HG02885 (cell line): Measurements from ENCODE around the gene TANGO2.

Experiments used
- ATAC-seq: cut with Tn5 transposase; IDR thresholded peaks from one replicate; pipeline ENCODE4 v1.9.1; 2021; ENCODE audit warnings: mild to moderate bottlenecking; ENCODE audit not compliant: unreplicated experiment, poor library complexity

TANGO2 gene

DNA sequence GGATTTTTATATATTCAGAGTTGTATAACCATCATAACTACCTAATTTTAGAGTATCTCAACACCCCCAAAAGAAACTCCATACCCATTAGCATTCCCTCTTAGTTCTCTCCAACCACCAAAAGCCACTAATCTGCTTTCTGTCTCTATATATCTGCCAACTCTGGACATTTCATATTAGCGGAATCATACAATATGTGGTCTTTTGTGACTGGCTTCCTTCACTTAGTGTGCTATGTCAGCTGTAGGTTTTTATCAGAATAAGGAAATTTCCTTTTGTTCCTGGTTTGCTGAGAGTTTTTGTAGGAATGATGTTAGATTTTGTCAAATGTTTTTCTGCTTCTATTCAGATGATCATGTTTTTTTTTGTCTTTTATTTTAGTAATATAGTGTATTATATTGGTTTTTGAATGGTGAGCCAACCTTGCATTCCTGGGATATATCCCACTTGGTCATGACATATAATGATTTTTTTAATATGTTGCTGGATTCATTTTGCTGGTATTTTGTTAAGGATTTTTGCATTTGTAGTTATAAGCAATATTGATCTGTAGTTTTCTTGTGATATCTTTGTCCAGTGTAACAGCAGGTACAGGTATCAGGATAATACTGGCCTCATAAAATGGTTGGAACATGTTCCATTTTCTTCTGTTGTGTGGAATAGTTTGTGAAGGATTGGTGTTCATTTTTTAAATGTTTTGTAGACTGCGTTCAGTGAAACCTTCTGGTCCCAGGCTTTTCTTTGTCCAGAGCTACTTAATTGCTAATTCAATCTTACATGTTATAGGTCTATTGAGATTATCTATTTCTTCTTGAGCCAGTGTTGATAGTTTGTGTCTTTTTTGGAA is 75.9 kb downstream of the TANGO2 start:
- no peak for ATAC-seq

DNA sequence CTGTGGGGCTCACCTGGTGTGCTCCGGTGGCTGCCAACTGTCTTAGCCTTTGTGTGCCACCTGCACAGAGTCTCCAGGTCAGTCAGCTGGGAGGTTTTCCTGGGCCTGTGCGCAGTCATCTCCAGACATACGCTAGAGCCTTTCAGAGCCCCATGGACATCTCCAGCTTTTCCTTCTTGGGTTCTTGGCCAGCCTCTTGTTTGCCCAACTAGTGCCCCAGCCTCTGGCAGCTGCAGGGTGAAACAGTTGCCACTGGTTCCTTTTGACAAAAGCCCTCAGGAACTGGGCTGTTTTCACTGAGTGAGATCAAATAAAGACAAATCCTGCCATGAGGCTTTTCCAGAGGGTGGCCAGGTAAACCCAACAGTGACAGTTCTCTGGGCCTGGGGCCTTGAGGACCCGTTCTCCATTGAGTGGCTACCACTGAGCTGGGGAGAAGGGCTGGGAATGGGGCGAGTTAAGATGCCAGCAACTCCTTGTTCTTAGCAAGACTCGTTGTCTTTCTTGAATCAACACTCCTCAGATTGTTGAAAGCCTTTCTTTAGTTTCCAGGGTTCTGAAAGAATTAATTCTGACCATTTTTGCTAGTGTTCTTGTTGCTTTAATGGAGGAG is 78.3 kb downstream of the TANGO2 start:
- no peak for ATAC-seq

DNA sequence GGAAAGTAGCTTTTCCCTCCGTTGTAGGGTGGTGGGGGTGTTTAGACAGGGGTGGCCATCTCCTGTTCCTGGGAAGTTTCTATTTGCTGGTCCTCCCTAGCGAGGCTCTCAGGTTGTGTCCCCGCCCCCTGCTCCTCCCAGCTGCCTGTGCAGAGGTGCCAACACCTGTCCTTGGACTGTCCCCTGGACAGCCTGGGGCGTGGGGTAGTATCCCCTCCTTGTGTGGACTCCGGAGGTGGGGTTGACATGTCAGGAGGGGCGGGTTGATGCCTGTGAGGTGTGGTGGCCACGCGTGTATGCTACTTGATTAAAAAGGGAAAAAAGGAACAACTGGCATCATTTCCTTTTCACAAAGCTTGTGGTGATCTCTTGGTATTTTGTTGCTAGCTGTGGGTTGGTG is 80.7 kb downstream of the TANGO2 start:
- no peak for ATAC-seq

DNA sequence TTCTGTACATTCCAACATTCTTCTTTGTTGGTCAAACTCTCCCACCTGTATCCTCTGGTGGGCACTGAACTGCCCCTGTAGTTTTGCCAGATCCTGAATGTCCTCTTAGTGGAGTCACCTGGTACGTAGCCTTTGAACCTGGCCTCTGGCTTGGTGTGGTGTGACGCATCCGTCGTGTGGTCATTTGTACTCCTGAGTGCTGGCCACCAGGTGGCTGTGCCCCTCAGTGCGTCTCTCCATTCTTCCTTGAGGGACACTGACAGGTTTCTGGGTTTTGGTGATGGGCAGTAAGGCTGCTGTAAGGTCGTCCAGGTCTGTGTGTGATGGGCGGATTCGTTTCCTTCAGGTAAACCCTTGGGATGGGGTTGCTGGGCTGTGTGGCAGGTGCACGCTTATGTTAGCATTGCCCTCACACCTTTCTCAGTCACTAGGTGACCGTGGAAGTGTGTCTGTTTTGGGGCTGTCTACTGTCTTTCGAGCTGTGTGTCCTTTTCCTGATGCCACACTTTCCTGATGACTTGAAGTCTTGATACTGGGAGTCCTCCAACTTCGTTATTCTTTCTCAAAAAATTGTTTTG is 81.4 kb downstream of the TANGO2 start:
- no peak for ATAC-seq

DNA sequence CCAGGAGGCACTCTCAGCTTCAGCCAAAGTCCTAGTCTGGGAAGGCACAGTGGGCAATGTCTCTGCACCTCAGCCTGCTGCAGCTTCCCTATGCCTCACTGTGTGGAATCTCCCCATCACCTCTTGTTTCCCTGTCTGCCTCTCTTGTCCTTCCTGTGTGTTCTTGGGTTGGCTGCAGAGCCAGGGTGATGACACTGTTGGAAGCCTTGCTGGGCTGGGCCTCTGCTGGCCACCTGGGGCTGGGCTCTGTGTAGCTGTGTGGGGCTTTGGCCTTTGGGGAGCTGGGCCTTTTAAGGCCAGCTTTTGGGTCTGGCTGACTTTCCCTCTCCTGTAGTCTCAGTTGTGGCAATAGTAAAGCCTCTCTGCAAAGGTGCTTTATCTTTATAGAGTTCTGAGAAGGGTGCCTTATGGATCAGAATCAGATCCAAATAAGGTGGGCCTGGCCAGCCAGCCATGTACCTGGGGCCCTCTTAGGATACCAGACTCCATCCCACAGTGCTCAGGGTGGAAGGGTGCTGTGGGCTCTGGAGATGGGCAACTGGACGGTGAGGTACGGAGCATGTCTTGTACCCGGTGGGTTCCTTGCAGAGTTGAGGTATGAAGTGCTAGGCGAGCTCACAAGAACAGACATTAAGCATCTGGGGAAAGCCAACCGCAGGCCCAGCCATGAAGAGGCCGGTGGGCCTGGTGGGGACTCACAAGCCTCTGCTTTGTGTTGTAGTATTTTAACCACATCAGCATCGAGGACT is 84.7 kb downstream of the TANGO2 start:
- no peak for ATAC-seq

DNA sequence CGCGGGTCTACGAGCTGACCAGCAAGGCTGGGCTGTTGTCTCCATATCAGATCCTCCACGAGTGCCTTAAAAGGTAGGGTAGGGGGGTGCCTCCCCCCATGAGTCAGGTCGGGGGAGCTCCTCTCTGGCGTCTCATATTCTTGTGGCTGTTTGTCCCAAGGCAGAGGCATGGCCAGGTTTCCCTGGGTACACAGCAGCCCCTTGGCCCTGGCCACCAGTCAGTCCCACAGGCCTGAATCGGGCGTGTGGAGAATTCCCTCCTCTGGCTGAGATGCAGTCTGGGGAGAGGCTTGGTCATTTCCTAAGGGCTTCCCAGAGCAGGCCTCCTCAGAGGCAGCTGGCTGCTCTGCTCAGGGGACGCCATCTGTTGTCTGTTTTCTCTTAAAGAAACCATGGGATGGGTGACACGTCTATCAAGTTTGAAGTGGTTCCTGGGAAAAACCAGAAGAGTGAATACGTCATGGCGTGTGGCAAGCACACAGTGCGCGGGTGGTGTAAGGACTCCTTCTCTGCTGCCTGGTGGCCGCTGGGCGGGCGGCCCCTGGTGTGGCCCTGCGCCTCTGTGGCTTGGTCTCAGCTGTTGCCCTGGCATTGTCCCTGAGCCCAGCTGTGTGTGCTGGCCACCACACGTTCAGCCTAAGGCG is 85.4 kb downstream of the TANGO2 start:
- no peak for ATAC-seq

DNA sequence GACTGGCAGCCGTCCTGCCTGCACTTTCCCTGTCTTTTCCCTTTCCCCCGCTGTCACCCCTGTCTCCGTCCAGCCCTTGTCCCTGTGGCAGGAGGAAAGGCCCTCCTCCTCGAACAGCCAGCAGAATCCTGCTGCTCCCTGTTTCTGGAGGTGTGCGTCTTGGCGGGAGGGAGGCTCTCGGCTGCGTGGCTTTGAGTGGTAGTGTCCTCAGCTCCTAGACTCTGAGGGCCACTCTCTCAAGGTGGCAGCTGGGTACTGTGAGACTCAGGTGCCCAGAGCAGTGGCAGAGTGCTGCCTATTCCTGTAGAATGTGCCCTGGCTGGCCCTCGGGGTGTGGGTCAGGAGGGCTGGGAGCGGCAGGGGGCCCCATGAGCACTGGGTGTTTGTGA is 85.9 kb downstream of the TANGO2 start:
- ATAC-seq: no peak

DNA sequence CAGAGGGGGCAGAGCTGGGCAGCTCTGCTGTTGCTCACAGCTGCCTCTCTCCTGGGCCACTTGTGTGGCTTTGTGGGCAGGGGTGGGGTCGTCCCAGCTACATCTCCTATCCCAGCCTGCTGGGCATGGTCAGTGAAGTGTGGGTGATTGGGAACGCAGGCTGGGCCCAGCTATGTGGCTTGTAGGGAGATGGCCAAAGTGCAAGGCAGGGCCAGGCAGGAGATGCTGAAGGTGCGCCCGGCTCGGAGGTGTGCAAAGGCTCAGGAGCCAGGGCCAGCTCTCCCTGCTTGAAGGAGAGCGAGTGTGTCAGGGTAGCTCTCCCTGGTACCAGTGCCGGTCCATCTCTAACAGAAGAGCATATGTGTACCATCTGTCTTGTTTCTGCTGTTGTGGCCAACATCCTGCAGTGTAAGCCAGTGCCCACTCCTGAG is 86.6 kb downstream of the TANGO2 start:
- no peak for ATAC-seq

DNA sequence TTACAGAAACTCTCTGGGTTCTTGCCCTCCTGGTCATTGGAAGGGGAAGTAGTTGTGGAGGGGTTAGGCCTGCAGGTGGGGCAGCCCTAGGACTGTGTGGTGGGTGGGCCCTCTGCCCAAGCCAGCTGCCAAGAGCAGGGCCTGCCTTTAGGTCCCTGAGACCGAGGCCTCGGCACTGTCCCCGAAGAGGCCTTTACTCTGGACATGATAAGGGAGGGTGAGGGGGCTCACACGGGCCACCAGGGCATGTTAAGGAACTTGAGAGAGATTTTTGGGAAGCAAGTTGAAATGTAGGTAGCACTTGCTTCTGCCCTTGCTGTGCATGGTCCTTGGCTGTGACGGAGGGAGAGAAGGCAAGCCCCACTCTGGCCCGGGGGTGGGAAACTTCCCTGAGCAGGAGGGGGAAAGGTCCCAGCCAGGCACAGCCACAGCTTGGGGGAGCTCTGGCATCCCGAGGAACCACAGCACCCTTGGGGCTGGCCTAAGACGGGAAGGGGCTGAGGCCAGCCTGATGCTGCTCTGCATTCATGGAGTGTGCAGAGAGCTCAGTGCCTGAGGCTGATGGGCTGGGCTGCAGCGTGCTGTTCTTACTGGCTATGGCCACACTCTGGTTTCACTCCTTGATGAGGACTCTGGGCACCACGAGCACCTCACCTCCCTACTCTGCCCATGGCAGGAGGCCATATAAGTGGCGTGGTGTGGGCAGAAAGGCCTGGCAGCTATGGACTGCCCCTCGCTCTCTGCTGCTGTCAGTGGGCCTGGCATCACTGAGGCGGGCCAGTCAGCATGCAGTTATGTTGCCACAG is 87.2 kb downstream of the TANGO2 start:
- no peak for ATAC-seq

DNA sequence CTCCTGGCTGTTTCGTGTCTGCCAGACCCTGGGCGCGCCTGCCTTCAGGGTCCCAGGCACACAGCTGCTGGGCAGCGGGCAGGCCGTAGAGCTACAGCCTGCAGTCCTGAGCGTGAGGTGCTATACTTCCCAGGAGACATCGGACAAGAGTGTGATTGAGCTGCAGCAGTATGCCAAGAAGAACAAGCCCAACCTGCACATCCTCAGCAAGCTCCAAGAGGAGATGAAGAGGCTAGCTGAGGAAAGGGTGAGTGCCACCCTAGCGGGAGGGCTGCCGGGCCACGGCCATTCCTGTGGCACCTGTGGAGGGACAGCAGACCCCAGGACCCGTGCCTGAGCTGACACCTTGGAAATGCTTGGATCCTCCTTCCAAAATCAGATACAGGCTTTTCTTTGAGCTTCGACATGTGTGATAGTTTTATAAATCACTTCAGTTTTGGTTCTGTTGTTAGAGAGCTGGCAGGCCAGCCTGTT is 87.9 kb downstream of the TANGO2 start:
- no peak for ATAC-seq

DNA sequence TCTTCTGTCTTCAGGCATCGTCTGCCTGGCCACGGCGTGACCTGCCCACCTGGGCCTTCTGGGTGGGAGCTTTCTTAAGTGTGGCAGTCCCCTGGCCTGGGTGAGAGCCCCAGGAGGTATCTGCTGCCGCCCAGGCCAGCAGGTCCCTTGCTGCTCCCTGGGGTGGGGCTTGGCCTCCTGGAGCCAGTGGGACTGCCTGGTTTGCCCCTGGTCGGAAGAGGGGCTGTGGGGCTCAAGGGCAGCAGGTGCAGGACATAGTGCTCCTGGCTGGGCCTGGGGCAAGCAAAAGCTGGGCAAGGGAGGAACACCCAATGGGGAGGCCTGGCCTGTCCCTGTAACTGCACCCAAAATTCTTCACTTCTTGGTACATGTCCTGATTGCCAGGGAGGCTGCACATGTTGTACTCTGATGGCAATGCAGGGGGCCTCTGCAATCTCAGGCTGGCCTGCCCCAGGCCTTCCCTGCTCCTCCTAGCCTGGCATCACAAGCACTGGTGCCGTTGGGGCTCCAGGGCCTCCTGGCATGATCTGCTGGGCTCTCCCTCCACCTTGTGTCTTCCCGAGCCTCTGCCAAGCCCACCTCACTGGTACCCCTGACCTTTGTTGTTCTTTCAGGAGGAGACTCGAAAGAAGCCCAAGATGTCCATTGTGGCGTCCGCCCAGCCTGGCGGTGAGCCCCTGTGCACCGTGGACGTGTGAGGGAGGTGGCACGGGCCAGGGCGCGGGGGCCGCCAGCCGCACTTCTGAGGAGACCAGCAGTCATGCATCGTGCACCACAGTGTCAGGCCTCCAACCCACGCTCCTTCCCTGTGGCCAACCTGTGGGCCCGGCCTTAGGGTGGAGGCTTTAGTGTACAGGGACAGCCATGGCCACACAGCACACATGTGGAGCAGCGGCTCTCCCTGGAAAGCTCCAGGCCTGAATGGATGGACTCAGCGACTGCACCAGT is 88.8 kb downstream of the TANGO2 start:
- no peak for ATAC-seq

DNA sequence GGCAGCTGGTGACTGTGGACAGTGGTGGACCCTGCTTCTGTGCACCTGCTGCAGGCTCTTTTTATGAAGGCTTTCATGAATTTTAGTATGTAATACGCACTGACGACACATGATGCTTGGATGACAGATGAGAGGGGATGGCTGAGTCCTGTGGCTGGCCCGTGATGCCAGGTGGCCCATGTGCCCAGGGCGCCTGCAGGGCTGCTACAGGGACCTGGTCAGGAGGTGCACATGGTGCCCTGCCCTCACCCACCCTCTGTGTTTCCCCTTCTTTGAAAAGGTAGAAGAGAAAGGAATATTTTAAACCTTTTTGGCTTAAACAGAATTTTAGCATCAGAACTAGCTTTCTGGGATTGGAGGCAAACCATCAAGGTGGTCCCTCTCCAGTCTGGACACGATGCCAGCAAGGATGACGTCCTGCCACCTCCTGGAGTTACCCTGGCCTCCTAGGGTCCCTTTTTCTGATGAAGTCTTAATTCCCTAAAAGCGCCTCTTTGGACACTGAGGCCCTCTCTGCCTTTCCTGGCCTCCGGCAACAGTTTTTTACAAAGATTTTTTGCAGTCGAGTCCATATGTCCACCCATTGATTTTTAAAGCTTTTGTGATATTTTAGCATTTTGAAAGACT is 89.6 kb downstream of the TANGO2 start:
- ATAC-seq: no peak

DNA sequence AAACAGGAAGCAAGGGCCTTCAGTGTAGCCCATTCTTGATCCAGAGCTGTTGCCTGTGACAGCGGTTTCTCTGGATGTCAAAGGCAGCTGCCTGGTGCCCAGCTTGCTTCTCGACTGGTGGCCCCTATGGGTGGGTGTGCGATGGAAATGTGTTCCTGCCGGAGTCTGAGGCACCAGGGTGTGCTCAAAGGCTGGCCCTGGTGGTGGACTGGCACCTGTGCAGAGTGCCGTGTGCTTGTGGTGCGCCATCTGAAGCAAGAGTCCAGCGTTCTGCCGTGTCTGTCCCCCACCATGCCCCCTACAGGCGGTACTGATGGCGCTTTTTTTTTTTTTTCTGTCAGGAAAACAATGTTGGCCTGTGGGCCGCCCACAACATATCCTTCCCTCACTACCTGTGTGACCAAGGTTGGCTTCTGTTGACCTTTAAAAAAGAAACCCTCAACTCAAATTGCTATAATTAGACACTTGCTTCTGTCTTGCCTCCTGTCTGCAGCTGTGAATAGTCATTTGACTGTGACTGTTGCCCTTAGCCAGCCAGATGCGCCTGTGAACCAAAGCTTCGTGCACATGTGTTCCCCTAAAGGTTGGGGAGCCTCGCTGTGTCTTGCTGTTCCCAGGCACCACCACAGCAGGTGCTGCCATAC is 90.3 kb downstream of the TANGO2 start:
- no peak for ATAC-seq

DNA sequence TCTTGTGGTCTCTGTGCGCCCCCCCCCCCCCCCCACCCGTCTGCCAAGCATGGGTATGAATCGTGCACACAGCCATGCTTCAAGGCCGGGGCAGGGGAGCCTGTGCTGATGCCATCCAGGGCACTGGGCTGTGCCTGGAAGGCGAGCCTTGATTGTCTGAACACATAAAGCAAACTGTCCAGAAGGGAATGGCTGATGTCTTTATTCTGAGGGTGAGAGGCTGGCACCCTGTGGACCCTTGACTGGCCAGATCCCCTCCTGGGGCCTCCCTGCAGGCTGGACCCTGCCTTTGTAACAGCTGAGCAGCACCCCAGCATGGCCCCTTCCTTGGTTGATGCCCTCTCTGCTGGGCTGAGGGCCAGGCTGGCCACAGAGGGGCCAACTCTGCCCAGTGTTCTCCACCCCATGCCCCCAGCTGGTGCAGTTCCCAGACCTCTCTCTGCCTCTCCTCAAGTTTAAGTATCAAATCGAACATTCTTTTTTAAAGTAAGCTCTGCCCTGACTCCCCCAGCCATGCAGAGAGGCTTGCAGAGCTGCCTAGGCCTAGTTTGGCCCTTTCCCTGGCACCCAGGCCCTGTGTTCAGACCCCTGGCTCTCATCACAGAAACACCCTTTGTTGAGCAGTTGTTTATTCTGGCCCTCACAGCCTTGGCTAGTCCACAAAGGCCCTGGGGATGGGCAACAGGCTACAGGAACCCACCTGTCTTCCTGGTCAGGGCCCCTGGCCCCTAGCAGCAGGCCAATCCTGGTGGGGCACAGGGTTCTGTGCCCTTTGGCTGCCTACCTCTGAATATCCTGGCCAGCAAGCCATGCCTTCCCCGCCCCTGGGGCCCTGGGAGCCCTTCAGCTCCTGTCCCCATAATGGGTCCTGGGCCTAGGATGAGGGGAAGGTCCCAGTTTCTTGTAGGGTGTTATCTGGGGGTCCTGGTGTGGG is 91.0 kb downstream of the TANGO2 start:
- ATAC-seq: no peak

DNA sequence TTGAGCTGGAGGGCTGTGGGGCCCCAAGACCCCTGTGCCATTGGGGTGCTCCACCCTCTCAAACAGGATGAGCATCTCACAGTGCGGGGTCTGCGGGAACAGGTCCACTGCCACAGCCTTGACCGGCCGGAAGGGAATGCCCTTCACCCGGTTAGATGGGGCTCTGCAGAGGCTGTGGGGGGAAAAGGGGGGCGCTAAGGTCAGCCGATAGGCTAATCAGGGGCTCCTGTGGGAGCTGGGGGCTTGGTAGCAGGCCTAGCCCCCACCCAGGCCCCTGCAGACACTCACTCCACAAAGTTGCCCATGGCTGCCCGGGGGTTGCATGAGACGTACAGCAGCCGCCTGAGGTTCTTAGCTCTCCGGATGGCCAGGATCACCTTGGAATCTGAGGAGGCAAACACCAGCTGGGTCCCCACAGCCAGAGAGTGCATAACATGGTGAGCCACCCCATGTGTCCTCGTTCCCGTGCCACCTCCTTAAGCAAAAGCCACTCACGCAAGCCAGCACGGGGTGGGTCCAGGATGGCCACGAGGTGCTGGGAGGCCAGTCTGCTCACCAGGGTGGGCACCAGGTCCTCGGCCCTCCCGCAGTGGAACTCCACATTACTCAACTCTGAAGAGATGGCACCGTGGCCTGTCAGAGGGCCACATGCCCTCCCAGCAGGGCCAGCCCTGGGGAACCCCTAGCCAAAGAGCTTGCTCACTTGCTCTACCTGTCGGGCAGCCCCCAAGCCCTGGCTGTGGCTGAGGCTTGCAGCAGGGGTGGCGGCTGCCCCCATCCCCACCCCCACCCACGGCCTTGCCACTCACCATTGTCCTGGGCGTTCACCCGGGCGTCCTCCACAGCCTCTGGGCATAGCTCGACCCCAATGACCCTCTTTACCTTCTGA is 92.0 kb downstream of the TANGO2 start:
- no peak for ATAC-seq
